Measurements from ENCODE around the gene TRAK1.

Gene TRAK1

GRCh38 chr3:42067326-42067725, 23.8 kb upstream of the TRAK1 start:
- DNase-seq, result no peak

- DNase-seq, result no peak
Observed at GRCh38 chr3:42068303-42069088, 22.7 kb upstream of the TRAK1 start.

- DNase-seq, result no peak
Observed at GRCh38 chr3:42070089-42070488, 21.1 kb upstream of the TRAK1 start.

GRCh38 chr3:42070524-42070923, 20.6 kb upstream of the TRAK1 start:
- DNase-seq, result no peak

GRCh38 chr3:42071904-42072812, 19.0 kb upstream of the TRAK1 start:
- DNase-seq, result peak; percentile 35

- DNase-seq, result no peak
Observed at GRCh38 chr3:42072831-42073301, 18.3 kb upstream of the TRAK1 start.

- DNase-seq, result no peak
Observed at GRCh38 chr3:42077785-42078184, 13.4 kb upstream of the TRAK1 start.

- DNase-seq, result no peak
Observed at GRCh38 chr3:42078677-42079076, 12.5 kb upstream of the TRAK1 start.

GRCh38 chr3:42079701-42080452, 11.3 kb upstream of the TRAK1 start:
- no peak for DNase-seq

GRCh38 chr3:42080453-42080872, 10.7 kb upstream of the TRAK1 start:
- DNase-seq, result no peak

GRCh38 chr3:42081838-42082473, 9.2 kb upstream of the TRAK1 start:
- no peak for DNase-seq

- no peak for DNase-seq
Observed at GRCh38 chr3:42084586-42084985, 6.6 kb upstream of the TRAK1 start.

GRCh38 chr3:42085641-42086376, 5.3 kb upstream of the TRAK1 start:
- DNase-seq, result no peak

- no peak for DNase-seq
Observed at GRCh38 chr3:42088803-42089530, 2.2 kb upstream of the TRAK1 start.

- DNase-seq, result no peak
Observed at GRCh38 chr3:42092006-42092405, 849 bp downstream of the TRAK1 start.

- DNase-seq, result no peak
Observed at GRCh38 chr3:42094128-42094527, 3.0 kb downstream of the TRAK1 start.

GRCh38 chr3:42094691-42095391, 3.7 kb downstream of the TRAK1 start:
- no peak for DNase-seq

GRCh38 chr3:42095540-42095939, 4.4 kb downstream of the TRAK1 start:
- DNase-seq, result no peak

GRCh38 chr3:42096796-42097565, 5.8 kb downstream of the TRAK1 start:
- no peak for DNase-seq

- no peak for DNase-seq
Observed at GRCh38 chr3:42097566-42097946, 6.4 kb downstream of the TRAK1 start.
